ENCODE measurements around the gene MORC4. TPM values are rescaled to one million over a fixed set of nuclear protein-coding genes. Genes with fewer than 3 reads are reported as not detected.

The MORC4 gene
- total and polyA plus RNA-seq, 3 donors from 2014 or later = 29.4 to 51.9 (median 46.0) TPM

GRCh38 chrX:106948641-106949040 lies 51.4 kb downstream of the MORC4 start:
- 87 to 96% methylated on average over 3 of the region's 3 CpGs for WGBS, 2 donors
- no peaks in the 10 kb centered on the region for H3K4me1 ChIP-seq
- no peak overlapping the region for H3K27ac ChIP-seq
- H3K27me3 ChIP-seq = no peaks in the 10 kb centered on the region
- H3K36me3 ChIP-seq (ENCODE audit: low read depth, missing control alignments) = no peaks in the 10 kb centered on the region
- no peak for DNase-seq
- TF ChIP-seq CTCF (IDR thresholded peaks at IDR 0.05) (no peak), POLR2A (IDR thresholded peaks at IDR 0.05) (no peak)
- H3K4me3 ChIP-seq = no peak overlapping the region
- no peaks in the 10 kb centered on the region for H3K9me3 ChIP-seq
- intact Hi-C loops (cut with DNase I; ENCODE audit: low total_unique reads) = no loop called here

- no peaks in the 10 kb centered on the region for H3K27me3 ChIP-seq
- intact Hi-C loops (cut with DNase I; ENCODE audit: low total_unique reads) = no loop called here
- TF ChIP-seq POLR2A (IDR thresholded peaks at IDR 0.05) (no peak), CTCF (IDR thresholded peaks at IDR 0.05) (no peak)
- no peaks in the 10 kb centered on the region for H3K4me1 ChIP-seq
- H3K36me3 ChIP-seq (ENCODE audit: low read depth, missing control alignments) = no peaks in the 10 kb centered on the region
- no peak overlapping the region for H3K27ac ChIP-seq
- DNase-seq = no peak
- H3K4me3 ChIP-seq = no peak overlapping the region
- no peaks in the 10 kb centered on the region for H3K9me3 ChIP-seq
- WGBS, 2 donors = 88 to 93% methylated on average over 3 of the region's 3 CpGs
Measured at GRCh38 chrX:106946464-106946863, 53.5 kb downstream of the MORC4 start.

GRCh38 chrX:106940068-106940467 lies 59.9 kb downstream of the MORC4 start:
- 86 to 88% methylated on average over 1 of the region's 1 CpG for WGBS, 2 donors
- H3K36me3 ChIP-seq (ENCODE audit: low read depth, missing control alignments) = no peaks in the 10 kb centered on the region
- H3K27me3 ChIP-seq = no peaks in the 10 kb centered on the region
- no peaks in the 10 kb centered on the region for H3K4me1 ChIP-seq
- H3K9me3 ChIP-seq = no peaks in the 10 kb centered on the region
- intact Hi-C loops (cut with DNase I; ENCODE audit: low total_unique reads) = no loop called here
- H3K4me3 ChIP-seq = no peak overlapping the region
- H3K27ac ChIP-seq = no peak overlapping the region
- TF ChIP-seq CTCF (IDR thresholded peaks at IDR 0.05) = no peak
- no peak for TF ChIP-seq POLR2A (IDR thresholded peaks at IDR 0.05)
- DNase-seq = no peak

- Histone ChIP-seq H3K36me3 (ENCODE audit: low read depth, missing control alignments) (no peaks in the 10 kb centered on the region), H3K27ac (no peak overlapping the region), H3K4me1 (no peaks in the 10 kb centered on the region), H3K4me3 (no peak overlapping the region), H3K27me3 (no peaks in the 10 kb centered on the region), H3K9me3 (no peaks in the 10 kb centered on the region)
- WGBS, 2 donors = 78 to 92% methylated on average over 3 of the region's 3 CpGs
- TF ChIP-seq CTCF (IDR thresholded peaks at IDR 0.05) = no peak
- TF ChIP-seq POLR2A (IDR thresholded peaks at IDR 0.05) = no peak
- DNase-seq = no peak
- intact Hi-C loops (cut with DNase I; ENCODE audit: low total_unique reads) = no loop called here
Measured at GRCh38 chrX:106939566-106939965, 60.4 kb downstream of the MORC4 start.

GRCh38 chrX:106936246-106936645 lies 63.8 kb downstream of the MORC4 start:
- H3K4me3 ChIP-seq = no peak overlapping the region
- intact Hi-C loops (cut with DNase I; ENCODE audit: low total_unique reads) = no loop called here
- no peaks in the 10 kb centered on the region for H3K4me1 ChIP-seq
- WGBS, 2 donors = 85 to 92% methylated on average over 1 of the region's 1 CpG
- no peak overlapping the region for H3K27ac ChIP-seq
- no peaks in the 10 kb centered on the region for H3K36me3 ChIP-seq (ENCODE audit: low read depth, missing control alignments)
- H3K9me3 ChIP-seq = no peaks in the 10 kb centered on the region
- H3K27me3 ChIP-seq = no peaks in the 10 kb centered on the region
- TF ChIP-seq POLR2A (IDR thresholded peaks at IDR 0.05) (no peak), CTCF (IDR thresholded peaks at IDR 0.05) (no peak)
- DNase-seq = no peak
